GM15510 (cell line): Measurements from ENCODE around the gene PARN.

ENCODE experiments used
- POLR2A ChIP-seq: IDR thresholded peaks from 3 replicates; pipeline ENCODE4 v1.6.1; 2011; ENCODE audit warnings: borderline replicate concordance; ENCODE audit not compliant: insufficient read length; ENCODE audit errors: extremely low read depth

PARN gene

GRCh38 chr16:14455573-14455972 is 174.5 kb downstream of the PARN start:
- TF ChIP-seq POLR2A, result no peak

- no peak for TF ChIP-seq POLR2A
These were observed 175.7 kb downstream of the PARN start for GRCh38 chr16:14454391-14454790.

GRCh38 chr16:14452066-14452465 is 178.0 kb downstream of the PARN start:
- TF ChIP-seq POLR2A, result no peak

GRCh38 chr16:14450846-14451245 is 179.2 kb downstream of the PARN start:
- no peak for TF ChIP-seq POLR2A

- TF ChIP-seq POLR2A, result no peak
These were observed 180.1 kb downstream of the PARN start for GRCh38 chr16:14449790-14450480.

GRCh38 chr16:14449334-14449733 is 180.7 kb downstream of the PARN start:
- no peak for TF ChIP-seq POLR2A

- TF ChIP-seq POLR2A, result no peak
These were observed 181.2 kb downstream of the PARN start for GRCh38 chr16:14448879-14449278.

- TF ChIP-seq POLR2A, result no peak
These were observed 182.3 kb downstream of the PARN start for GRCh38 chr16:14447783-14448182.

GRCh38 chr16:14446796-14447195 is 183.3 kb downstream of the PARN start:
- TF ChIP-seq POLR2A, result no peak

- no peak for TF ChIP-seq POLR2A
These were observed 183.9 kb downstream of the PARN start for GRCh38 chr16:14445937-14446715.

- TF ChIP-seq POLR2A, result no peak
These were observed 184.9 kb downstream of the PARN start for GRCh38 chr16:14444979-14445810.

GRCh38 chr16:14438256-14438655 is 191.8 kb downstream of the PARN start:
- no peak for TF ChIP-seq POLR2A

- no peak for TF ChIP-seq POLR2A
These were observed 192.6 kb downstream of the PARN start for GRCh38 chr16:14437426-14437825.

- TF ChIP-seq POLR2A, result no peak
These were observed 193.6 kb downstream of the PARN start for GRCh38 chr16:14436401-14436955.

GRCh38 chr16:14434860-14435259 is 195.2 kb downstream of the PARN start:
- TF ChIP-seq POLR2A, result no peak
